ENCODE results near the gene PUS1. TPM values are rescaled to one million over a fixed set of nuclear protein-coding genes. Genes with fewer than 3 reads are reported as not detected.
A peak's percentile ranks its signal among the peaks of the same experiment; 100 is the strongest.

The PUS1 gene
- total RNA-seq, 1 donor from 2014 or later, result 33.7 TPM

DNA sequence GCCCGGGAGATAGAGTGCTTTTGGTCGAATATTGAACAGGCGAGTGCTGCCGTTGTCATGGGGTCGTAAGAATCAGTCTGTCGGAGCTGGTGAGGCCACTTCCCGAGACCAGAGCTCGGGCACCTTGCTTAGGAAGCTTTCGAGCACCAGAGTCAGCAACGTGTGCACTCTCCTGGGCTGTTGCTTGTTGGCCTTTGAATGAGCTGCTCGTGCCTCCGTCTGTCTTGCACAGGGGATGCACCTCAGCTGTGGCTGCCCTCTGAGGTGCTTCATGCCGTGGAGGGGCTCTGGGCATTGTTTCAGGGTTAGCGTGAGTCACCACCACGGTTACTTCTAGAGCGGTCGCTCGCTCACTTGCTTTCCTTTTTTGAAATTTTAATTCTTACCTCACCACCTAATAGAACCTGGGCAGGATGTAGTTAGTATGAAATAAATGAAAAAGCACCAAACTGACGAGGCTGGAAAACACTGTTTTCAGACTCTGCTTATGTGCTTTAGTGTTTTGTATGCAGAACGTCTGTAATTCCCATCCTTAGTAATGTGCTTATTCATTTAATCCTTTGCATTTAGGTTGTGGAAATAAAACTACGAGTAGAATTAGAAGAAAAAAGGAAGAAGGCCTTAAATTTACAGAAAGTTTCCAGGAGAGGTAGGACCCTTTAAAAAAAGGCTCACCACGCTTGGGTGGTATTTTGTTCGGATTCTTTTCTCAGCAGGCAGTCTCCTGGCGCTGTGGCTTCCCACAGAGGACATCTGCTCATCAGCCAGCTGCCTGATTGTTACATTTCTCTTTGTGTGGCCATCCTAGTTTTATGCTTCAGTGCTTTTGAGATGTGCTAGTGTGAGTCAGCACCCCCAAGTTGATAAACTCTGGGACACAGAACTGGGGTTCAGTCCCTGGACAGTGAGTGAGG lies 61.2 kb downstream of the PUS1 start:
- Mint-ChIP-seq H3K27me3 (ENCODE audit: low read depth, unreplicated experiment) (no peaks in the 10 kb centered on the region), H3K9me3 (ENCODE audit: unreplicated experiment) (no peaks in the 10 kb centered on the region), H3K4me1 (ENCODE audit: low read depth, unreplicated experiment) (peaks cover 46% of the 10 kb centered on the region), H3K27ac (ENCODE audit: unreplicated experiment) (peak overlapping the region; percentile 98), H3K4me3 (ENCODE audit: unreplicated experiment) (peak overlapping the region; percentile 35), H3K36me3 (ENCODE audit: low read depth, unreplicated experiment) (peaks cover 28% of the 10 kb centered on the region)
- H3K79me2 ChIP-seq (ENCODE audit: insufficient read depth, low read length), result peaks cover 5% of the 10 kb centered on the region
- H3K27ac ChIP-seq (ENCODE audit: low read depth, low read length), result peak overlapping the region; percentile 73
- FAIRE-seq, result no peak
- H3K4me1 ChIP-seq (ENCODE audit: insufficient read depth, low read length), result peaks cover 29% of the 10 kb centered on the region
- no peaks in the 10 kb centered on the region for H4K20me1 ChIP-seq (ENCODE audit: insufficient read depth, low read length)
- H3K36me3 ChIP-seq (ENCODE audit: insufficient read depth, low read length), result peaks cover 18% of the 10 kb centered on the region
- TF ChIP-seq, protein P1, sequence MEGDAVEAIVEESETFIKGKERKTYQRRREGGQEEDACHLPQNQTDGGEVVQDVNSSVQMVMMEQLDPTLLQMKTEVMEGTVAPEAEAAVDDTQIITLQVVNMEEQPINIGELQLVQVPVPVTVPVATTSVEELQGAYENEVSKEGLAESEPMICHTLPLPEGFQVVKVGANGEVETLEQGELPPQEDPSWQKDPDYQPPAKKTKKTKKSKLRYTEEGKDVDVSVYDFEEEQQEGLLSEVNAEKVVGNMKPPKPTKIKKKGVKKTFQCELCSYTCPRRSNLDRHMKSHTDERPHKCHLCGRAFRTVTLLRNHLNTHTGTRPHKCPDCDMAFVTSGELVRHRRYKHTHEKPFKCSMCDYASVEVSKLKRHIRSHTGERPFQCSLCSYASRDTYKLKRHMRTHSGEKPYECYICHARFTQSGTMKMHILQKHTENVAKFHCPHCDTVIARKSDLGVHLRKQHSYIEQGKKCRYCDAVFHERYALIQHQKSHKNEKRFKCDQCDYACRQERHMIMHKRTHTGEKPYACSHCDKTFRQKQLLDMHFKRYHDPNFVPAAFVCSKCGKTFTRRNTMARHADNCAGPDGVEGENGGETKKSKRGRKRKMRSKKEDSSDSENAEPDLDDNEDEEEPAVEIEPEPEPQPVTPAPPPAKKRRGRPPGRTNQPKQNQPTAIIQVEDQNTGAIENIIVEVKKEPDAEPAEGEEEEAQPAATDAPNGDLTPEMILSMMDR (IDR thresholded peaks at IDR 0.05; ENCODE audit: insufficient read depth, low read depth, low read length), result no peak
- TF ChIP-seq EZH2 (IDR thresholded peaks at IDR 0.05; ENCODE audit: insufficient read depth, low read length), result no peak
- H3K27me3 ChIP-seq (ENCODE audit: insufficient read depth, low read length), result no peaks in the 10 kb centered on the region
- H3K9ac ChIP-seq (ENCODE audit: low read length), result peak overlapping the region; percentile 59
- peak overlapping the region; percentile 66 for H3K4me2 ChIP-seq (ENCODE audit: low read length)
- no peak overlapping the region for H2AFZ ChIP-seq (ENCODE audit: low read depth, low read length)
- H3K4me3 ChIP-seq (ENCODE audit: insufficient read depth, low read depth, low read length), result peak overlapping the region; percentile 2
- no peaks in the 10 kb centered on the region for H3K9me3 ChIP-seq (ENCODE audit: insufficient read depth, low read depth, low read length)
- peak; percentile 61 for DNase-seq (ENCODE audit: low read depth)

DNA sequence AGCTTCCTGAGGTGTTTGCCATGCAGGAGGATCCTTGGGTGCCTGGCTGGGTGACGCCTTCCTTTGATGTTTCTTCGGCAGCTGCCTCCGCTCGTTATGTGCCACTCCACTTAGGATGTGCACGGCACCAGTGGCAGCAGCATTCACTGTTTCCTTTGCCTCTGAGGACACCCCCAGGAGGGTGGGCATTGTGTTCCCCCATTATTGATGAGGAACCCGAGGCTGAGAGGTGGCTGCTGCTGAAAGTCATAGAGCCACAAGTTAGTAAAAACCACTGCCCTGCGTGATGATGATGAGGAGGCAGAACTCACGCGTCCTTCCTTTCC lies 61.9 kb downstream of the PUS1 start:
- H3K27ac Mint-ChIP-seq (ENCODE audit: unreplicated experiment), result peak overlapping the region; percentile 98
- peaks cover 18% of the 10 kb centered on the region for H3K36me3 ChIP-seq (ENCODE audit: insufficient read depth, low read length)
- FAIRE-seq, result no peak

More for the DNA sequence above, 61.9 kb downstream of the PUS1 start:
- Mint-ChIP-seq H3K4me3 (ENCODE audit: unreplicated experiment) (peak overlapping the region; percentile 70), H3K36me3 (ENCODE audit: low read depth, unreplicated experiment) (peaks cover 28% of the 10 kb centered on the region), H3K9me3 (ENCODE audit: unreplicated experiment) (no peaks in the 10 kb centered on the region), H3K27me3 (ENCODE audit: low read depth, unreplicated experiment) (no peaks in the 10 kb centered on the region), H3K4me1 (ENCODE audit: low read depth, unreplicated experiment) (peaks cover 46% of the 10 kb centered on the region)
- no peaks in the 10 kb centered on the region for H4K20me1 ChIP-seq (ENCODE audit: insufficient read depth, low read length)
- peaks cover 29% of the 10 kb centered on the region for H3K4me1 ChIP-seq (ENCODE audit: insufficient read depth, low read length)
- DNase-seq (ENCODE audit: low read depth), result no peak
- peak overlapping the region; percentile 2 for H3K4me3 ChIP-seq (ENCODE audit: insufficient read depth, low read depth, low read length)
- TF ChIP-seq, protein P1 (IDR thresholded peaks at IDR 0.05; ENCODE audit: insufficient read depth, low read depth, low read length), result no peak
- no peak for TF ChIP-seq EZH2 (IDR thresholded peaks at IDR 0.05; ENCODE audit: insufficient read depth, low read length)
- H2AFZ ChIP-seq (ENCODE audit: low read depth, low read length), result no peak overlapping the region
- H3K27me3 ChIP-seq (ENCODE audit: insufficient read depth, low read length), result no peaks in the 10 kb centered on the region
- H3K9ac ChIP-seq (ENCODE audit: low read length), result peak overlapping the region; percentile 59
- H3K9me3 ChIP-seq (ENCODE audit: insufficient read depth, low read depth, low read length), result no peaks in the 10 kb centered on the region
- H3K27ac ChIP-seq (ENCODE audit: low read depth, low read length), result peak overlapping the region; percentile 73
- peak overlapping the region; percentile 66 for H3K4me2 ChIP-seq (ENCODE audit: low read length)
- H3K79me2 ChIP-seq (ENCODE audit: insufficient read depth, low read length), result peaks cover 5% of the 10 kb centered on the region

All from astrocyte (in vitro differentiated cells and primary cell).